Tibial nerve (tissue), 4 donors: ENCODE measurements around the gene SLPI. TPM values are rescaled to one million over a fixed set of nuclear protein-coding genes. Genes with fewer than 3 reads are reported as not detected.

Experiments used
- DNase-seq, 2 donors: peaks; one replicate each; pipeline ENCODE4 v3.0.0-alpha.2; 2019; ENCODE audit warnings: low spot score in 2 of 2
- H3K27ac ChIP-seq, 4 donors: fragments of 200-600 bp; sonication (generic) in 3 of 4; one replicate each; pipeline ENCODE4 v1.5.1; 2017 to 2019; ENCODE audit warnings: mild to moderate bottlenecking in 1 of 4
- H3K27me3 ChIP-seq, 2 donors: fragments of 200-600 bp; sonication (generic) in 1 of 2; one replicate each; pipeline versions ENCODE4 v1.5.1 to v1.6.0; 2017 to 2019
- H3K36me3 ChIP-seq, 3 donors: fragments of 200-600 bp; sonication (generic); one replicate each; pipeline ENCODE4 v1.5.1; 2018 to 2019
- H3K4me1 ChIP-seq, 4 donors: fragments of 200-600 bp; sonication (generic) in 3 of 4; one replicate each; pipeline ENCODE4 v1.5.1; 2017 to 2019
- H3K4me3 ChIP-seq, 4 donors: fragments of 200-600 bp; sonication (generic) in 3 of 4; one replicate each; pipeline ENCODE4 v1.5.1; 2017 to 2019; ENCODE audit warnings: mild to moderate bottlenecking in 1 of 4, moderate library complexity in 1 of 4
- H3K9me3 ChIP-seq, 4 donors: fragments of 200-600 bp; sonication (generic) in 3 of 4; one replicate each; pipeline ENCODE4 v1.5.1; 2017 to 2019
- EP300 ChIP-seq, 2 donors: sonication (generic); formaldehyde crosslinking; IDR thresholded peaks; one replicate each; pipeline ENCODE4 v1.6.1; 2017; ENCODE audit warnings: antibody characterized with exemption in 2 of 2, mild to moderate bottlenecking in 1 of 2
- POLR2A ChIP-seq, 2 donors: fragments of 450-650 bp; IDR thresholded peaks; one replicate each; pipeline ENCODE4 v1.6.1; 2017; ENCODE audit warnings: antibody characterized with exemption in 2 of 2, mild to moderate bottlenecking in 2 of 2, moderate library complexity in 2 of 2
- WGBS, 2 donors: methylation state at CpG; one replicate each; pipeline ENCODE4 v1.1.5; 2018; 5-methylcytosine and 5-hydroxymethylcytosine counted together
- total RNA-seq, 4 donors: library from RNA; depleted of rRNA; stranded (reverse); fragments of >200 nt; gene quantifications; one replicate each; pipeline ENCODE4 v1.1.0, GENCODE V29; 2016
- TF ChIP-seq, protein P1 (sequence below), 5 experiments: fragments of 200-600 bp in 3 of 5; fragments of 450-650 bp in 2 of 5; sonication (generic) in 3 of 5; IDR thresholded peaks; one replicate each; pipeline ENCODE4 v1.5.1; 2016 to 2019; ENCODE audit warnings: antibody characterized with exemption in 5 of 5, mild to moderate bottlenecking in 3 of 5, moderate library complexity in 2 of 5

The SLPI gene
- total RNA-seq, 4 donors from 2014 or later = 103 to 371 (median 129) TPM

DNA sequence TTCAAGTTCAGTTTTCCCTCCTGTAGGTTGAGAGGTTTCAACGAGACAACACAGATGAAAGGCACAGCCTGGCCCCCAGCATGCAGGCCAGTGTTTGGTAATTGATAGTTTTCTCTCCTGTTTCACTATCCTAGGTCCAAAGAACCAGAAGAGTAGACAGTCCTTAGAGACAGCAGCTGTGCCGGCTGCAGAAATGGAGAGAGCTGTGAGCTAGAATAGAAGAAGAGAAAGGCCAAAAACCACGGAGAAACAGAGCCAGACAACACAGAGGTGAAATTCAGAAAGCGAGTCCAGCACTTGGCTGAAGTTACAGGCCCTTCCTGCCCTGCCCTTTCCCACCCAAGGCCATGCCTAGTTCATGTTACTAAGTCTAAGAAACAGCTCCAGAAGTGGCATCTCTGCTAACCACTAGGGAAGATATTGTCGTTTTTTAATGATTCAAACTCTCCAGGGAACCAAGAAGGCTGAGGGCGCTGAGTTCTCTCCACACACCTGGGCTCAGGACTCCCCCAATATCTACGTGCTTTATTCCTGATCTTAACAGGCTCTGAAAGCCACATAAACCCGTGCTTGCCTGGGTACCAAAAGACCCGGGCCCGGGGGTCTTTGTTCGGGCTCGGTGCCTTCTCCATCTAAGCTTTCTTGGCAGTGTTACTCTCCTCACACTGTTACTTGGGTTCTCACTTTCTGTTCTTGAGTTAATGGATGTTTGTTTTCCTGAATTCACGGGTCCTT, 35.7 kb upstream of the SLPI start:
- H3K4me1 ChIP-seq = peaks cover 0 to 40% (median 4%) of the 10 kb centered on the region in 4 donors
- DNase-seq = peak in 1 of 2 donors; percentile 14
- no peaks in the 10 kb centered on the region for H3K36me3 ChIP-seq
- 63 to 64% methylated on average over 13 of the region's 13 CpGs for WGBS, 2 donors
- no peaks in the 10 kb centered on the region for H3K9me3 ChIP-seq
- TF ChIP-seq POLR2A (IDR thresholded peaks at IDR 0.05) = no peak
- TF ChIP-seq EP300 (IDR thresholded peaks at IDR 0.05) = no peak
- TF ChIP-seq, protein P1, sequence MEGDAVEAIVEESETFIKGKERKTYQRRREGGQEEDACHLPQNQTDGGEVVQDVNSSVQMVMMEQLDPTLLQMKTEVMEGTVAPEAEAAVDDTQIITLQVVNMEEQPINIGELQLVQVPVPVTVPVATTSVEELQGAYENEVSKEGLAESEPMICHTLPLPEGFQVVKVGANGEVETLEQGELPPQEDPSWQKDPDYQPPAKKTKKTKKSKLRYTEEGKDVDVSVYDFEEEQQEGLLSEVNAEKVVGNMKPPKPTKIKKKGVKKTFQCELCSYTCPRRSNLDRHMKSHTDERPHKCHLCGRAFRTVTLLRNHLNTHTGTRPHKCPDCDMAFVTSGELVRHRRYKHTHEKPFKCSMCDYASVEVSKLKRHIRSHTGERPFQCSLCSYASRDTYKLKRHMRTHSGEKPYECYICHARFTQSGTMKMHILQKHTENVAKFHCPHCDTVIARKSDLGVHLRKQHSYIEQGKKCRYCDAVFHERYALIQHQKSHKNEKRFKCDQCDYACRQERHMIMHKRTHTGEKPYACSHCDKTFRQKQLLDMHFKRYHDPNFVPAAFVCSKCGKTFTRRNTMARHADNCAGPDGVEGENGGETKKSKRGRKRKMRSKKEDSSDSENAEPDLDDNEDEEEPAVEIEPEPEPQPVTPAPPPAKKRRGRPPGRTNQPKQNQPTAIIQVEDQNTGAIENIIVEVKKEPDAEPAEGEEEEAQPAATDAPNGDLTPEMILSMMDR (IDR thresholded peaks at IDR 0.05) = no peak
- H3K27me3 ChIP-seq = no peaks in the 10 kb centered on the region
- H3K4me3 ChIP-seq = no peak overlapping the region
- H3K27ac ChIP-seq = peak overlapping the region in 1 of 4 donors; percentile 66

DNA sequence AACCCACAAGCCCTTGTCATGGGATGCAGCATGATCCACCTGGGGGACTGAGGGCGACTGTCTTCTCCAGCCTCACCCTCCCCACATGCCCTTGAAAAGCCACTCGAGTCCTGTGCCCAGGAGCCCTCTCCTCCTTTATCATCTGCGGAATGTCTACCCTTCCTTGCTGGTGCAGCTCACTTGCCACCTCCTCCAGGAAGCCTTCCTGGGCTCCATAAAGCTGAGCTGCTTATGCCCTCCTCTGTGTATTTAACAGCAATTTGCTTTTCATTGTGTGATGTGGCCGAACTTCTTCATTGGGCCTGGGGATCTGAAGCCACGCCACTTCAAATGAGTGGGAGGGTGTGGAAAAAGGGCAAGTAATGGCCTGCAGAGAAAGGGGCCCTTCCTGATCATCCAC, 34.5 kb upstream of the SLPI start:
- Histone ChIP-seq H3K9me3 (no peaks in the 10 kb centered on the region), H3K36me3 (no peaks in the 10 kb centered on the region), H3K27ac (no peak overlapping the region), H3K4me3 (no peak overlapping the region), H3K4me1 (peaks cover 0 to 31% (median 4%) of the 10 kb centered on the region in 4 donors), H3K27me3 (no peaks in the 10 kb centered on the region)
- 91 to 92% methylated on average over 5 of the region's 5 CpGs for WGBS, 2 donors
- no peak for DNase-seq
- TF ChIP-seq, protein P1 (IDR thresholded peaks at IDR 0.05) = no peak
- TF ChIP-seq EP300 (IDR thresholded peaks at IDR 0.05) = no peak

GRCh38 chr20:45288376-45288775, 34.0 kb upstream of the SLPI start:
- Histone ChIP-seq H3K4me3 (no peak overlapping the region), H3K4me1 (peaks cover 0 to 26% (median 4%) of the 10 kb centered on the region in 4 donors), H3K27me3 (no peaks in the 10 kb centered on the region), H3K9me3 (no peaks in the 10 kb centered on the region), H3K27ac (no peak overlapping the region), H3K36me3 (no peaks in the 10 kb centered on the region)
- no peak for DNase-seq
- TF ChIP-seq EP300 (IDR thresholded peaks at IDR 0.05) (no peak), POLR2A (IDR thresholded peaks at IDR 0.05) (no peak)
- TF ChIP-seq, protein P1 (IDR thresholded peaks at IDR 0.05) = no peak
- 80% methylated on average over 4 of the region's 4 CpGs for WGBS, 2 donors

DNA sequence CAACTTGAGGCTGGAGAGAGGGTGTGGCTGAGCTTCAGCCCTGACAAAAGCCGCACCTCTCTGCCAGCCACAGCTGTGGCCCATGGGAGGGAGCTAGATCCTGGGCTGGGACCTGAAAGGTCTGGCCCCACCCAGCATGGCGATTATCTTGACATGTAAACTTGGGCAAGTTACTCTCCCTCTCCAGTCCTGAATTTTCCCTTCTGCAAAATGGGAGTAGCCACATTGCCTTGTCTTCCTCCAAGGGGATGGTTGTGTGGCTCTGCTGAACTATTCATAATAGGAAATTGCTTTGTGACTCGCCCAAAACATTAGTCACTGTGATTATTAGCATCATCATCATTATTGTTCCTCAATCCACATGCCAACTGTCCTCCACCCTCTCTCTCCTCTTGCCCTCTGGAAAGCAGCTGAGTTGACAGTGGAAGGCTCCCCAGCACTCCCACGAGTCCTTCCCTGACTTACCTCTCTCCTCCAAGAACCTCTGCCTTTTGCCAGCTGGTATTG, 29.2 kb upstream of the SLPI start:
- Histone ChIP-seq H3K27me3 (peaks cover 0 to 6% of the 10 kb centered on the region in 2 donors), H3K27ac (no peak overlapping the region), H3K4me1 (no peaks in the 10 kb centered on the region), H3K9me3 (no peaks in the 10 kb centered on the region), H3K36me3 (no peaks in the 10 kb centered on the region), H3K4me3 (no peak overlapping the region)
- no peak for TF ChIP-seq POLR2A (IDR thresholded peaks at IDR 0.05)
- TF ChIP-seq, protein P1 (IDR thresholded peaks at IDR 0.05) = no peak
- no peak for TF ChIP-seq EP300 (IDR thresholded peaks at IDR 0.05)
- WGBS, 2 donors = 47 to 62% methylated on average over 4 of the region's 4 CpGs
- DNase-seq = no peak

GRCh38 chr20:45282700-45283550, 28.6 kb upstream of the SLPI start:
- no peak overlapping the region for H3K27ac ChIP-seq
- DNase-seq = no peak
- no peaks in the 10 kb centered on the region for H3K36me3 ChIP-seq
- TF ChIP-seq, protein P1 (IDR thresholded peaks at IDR 0.05) = no peak
- H3K4me1 ChIP-seq = no peaks in the 10 kb centered on the region
- peaks cover 0 to 6% of the 10 kb centered on the region in 2 donors for H3K27me3 ChIP-seq
- H3K4me3 ChIP-seq = no peak overlapping the region
- WGBS, 2 donors = 62 to 74% methylated on average over 7 of the region's 7 CpGs
- no peaks in the 10 kb centered on the region for H3K9me3 ChIP-seq
